ENCODE results near the gene COX8A. TPM values are rescaled to one million over a fixed set of nuclear protein-coding genes. Genes with fewer than 3 reads are reported as not detected.
A peak's percentile ranks its signal among the peaks of the same experiment; 100 is the strongest.

COX8A gene
- total and polyA plus RNA-seq, 2 of the 13 experiments (the other 11 are each of a cell fraction or from before 2014, with no cell fraction given) = 202 to 406 TPM

DNA sequence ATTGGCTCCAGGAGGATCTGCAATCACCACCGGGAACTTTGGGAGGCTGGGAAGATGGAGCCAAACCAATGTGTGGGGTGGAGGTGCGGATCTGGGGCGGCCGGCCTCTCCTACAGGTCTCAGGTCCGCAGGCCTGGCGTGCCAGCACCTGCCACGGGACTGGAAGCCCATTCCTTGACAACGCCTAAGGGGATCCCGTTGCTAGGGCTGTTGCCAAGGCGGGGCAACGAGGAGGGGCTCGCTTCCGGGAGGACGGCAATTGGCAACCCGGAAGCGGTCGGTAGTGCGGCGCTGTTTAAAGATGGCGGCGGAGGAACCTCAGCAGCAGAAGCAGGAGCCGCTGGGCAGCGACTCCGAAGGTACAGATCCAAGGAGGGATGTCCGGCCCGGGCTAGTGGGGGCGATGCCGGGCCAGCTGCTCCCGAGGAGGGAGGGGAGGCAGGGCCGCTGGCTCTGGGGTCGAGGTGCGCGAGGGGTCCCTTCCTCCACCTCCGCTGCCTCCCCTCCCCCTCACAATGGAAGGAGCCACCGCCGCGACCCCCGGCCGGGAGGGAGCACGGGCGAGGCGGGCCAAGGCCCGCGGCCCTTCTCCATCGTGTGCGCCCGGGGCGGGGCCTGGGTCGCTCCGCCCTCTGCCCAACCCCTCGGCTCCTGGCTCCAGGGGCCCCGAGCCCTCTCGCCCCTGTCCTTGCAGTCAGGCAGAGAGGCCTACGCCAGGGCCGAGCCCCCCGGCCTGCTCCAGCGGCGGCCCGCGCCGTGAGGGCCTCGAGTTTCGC, 11.9 kb downstream of the COX8A start, which contains the start of gene OTUB1 (continued):
- TF ChIP-seq, protein P1, sequence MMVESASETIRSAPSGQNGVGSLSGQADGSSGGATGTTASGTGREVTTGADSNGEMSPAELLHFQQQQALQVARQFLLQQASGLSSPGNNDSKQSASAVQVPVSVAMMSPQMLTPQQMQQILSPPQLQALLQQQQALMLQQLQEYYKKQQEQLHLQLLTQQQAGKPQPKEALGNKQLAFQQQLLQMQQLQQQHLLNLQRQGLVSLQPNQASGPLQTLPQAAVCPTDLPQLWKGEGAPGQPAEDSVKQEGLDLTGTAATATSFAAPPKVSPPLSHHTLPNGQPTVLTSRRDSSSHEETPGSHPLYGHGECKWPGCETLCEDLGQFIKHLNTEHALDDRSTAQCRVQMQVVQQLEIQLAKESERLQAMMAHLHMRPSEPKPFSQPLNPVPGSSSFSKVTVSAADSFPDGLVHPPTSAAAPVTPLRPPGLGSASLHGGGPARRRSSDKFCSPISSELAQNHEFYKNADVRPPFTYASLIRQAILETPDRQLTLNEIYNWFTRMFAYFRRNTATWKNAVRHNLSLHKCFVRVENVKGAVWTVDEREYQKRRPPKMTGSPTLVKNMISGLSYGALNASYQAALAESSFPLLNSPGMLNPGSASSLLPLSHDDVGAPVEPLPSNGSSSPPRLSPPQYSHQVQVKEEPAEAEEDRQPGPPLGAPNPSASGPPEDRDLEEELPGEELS (CRISPR knock-in tag; IDR thresholded peaks at IDR 0.05) = no peak; the same call in 1 of the 2 replicates
- TF ChIP-seq TBL1XR1 (IDR thresholded peaks at IDR 0.05; ENCODE audit: borderline replicate concordance, low read length, partially characterized antibody) (no peak), BRCA1 (CRISPR knock-in tag; IDR thresholded peaks at IDR 0.05) (peak; percentile 71; the same call in 1 of the 2 replicates), CC2D1A (CRISPR knock-in tag; IDR thresholded peaks at IDR 0.05) (no peak), PTBP1 (IDR thresholded peaks at IDR 0.05; ENCODE audit: low read depth, low read length, poor library complexity, severe bottlenecking) (no peak), ZNF790 (CRISPR knock-in tag; IDR thresholded peaks at IDR 0.05; ENCODE audit: borderline replicate concordance) (peak; percentile 63; the same call in 1 of the 2 replicates), NONO (IDR thresholded peaks at IDR 0.05) (no peak), NONO (CRISPR knock-in tag; conservative IDR thresholded peaks at IDR 0.05) (0 out of 2 replicates have a peak, but pooled peaks have one; percentile 49), ZNF720 (CRISPR knock-in tag; IDR thresholded peaks at IDR 0.05) (no peak), ZNF773 (CRISPR knock-in tag; IDR thresholded peaks at IDR 0.05; ENCODE audit: borderline replicate concordance) (peak; percentile 45; the same call in 1 of the 2 replicates), ZFP41 (CRISPR knock-in tag; IDR thresholded peaks at IDR 0.05; ENCODE audit: borderline replicate concordance) (no peak), ERF (CRISPR knock-in tag; IDR thresholded peaks at IDR 0.05) (peak; percentile 90), ZNF484 (CRISPR knock-in tag; IDR thresholded peaks at IDR 0.05; ENCODE audit: borderline replicate concordance, low read depth) (no peak; the same call in 1 of the 2 replicates), ZSCAN25 (CRISPR knock-in tag; IDR thresholded peaks at IDR 0.05) (no peak), TRIM24 (CRISPR knock-in tag; IDR thresholded peaks at IDR 0.05) (no peak), MIER2 (CRISPR knock-in tag; IDR thresholded peaks at IDR 0.05) (no peak), RFX5 (IDR thresholded peaks at IDR 0.05; ENCODE audit: low read depth, low read length) (no peak), TBP (CRISPR knock-in tag; IDR thresholded peaks at IDR 0.05) (no peak), REXO4 (CRISPR knock-in tag; IDR thresholded peaks at IDR 0.05; ENCODE audit: borderline replicate concordance) (no peak), SIX4 (CRISPR knock-in tag; IDR thresholded peaks at IDR 0.05) (peak; percentile 57; the same call in 1 of the 2 replicates), ZZZ3 (CRISPR knock-in tag; IDR thresholded peaks at IDR 0.05; ENCODE audit: borderline replicate concordance) (no peak; the same call in 1 of the 2 replicates)
- TF ChIP-seq, protein P2, sequence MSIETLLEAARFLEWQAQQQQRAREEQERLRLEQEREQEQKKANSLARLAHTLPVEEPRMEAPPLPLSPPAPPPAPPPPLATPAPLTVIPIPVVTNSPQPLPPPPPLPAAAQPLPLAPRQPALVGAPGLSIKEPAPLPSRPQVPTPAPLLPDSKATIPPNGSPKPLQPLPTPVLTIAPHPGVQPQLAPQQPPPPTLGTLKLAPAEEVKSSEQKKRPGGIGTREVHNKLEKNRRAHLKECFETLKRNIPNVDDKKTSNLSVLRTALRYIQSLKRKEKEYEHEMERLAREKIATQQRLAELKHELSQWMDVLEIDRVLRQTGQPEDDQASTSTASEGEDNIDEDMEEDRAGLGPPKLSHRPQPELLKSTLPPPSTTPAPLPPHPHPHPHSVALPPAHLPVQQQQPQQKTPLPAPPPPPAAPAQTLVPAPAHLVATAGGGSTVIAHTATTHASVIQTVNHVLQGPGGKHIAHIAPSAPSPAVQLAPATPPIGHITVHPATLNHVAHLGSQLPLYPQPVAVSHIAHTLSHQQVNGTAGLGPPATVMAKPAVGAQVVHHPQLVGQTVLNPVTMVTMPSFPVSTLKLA (IDR thresholded peaks at IDR 0.05) = peak; percentile 47
- TF ChIP-seq, protein P3, sequence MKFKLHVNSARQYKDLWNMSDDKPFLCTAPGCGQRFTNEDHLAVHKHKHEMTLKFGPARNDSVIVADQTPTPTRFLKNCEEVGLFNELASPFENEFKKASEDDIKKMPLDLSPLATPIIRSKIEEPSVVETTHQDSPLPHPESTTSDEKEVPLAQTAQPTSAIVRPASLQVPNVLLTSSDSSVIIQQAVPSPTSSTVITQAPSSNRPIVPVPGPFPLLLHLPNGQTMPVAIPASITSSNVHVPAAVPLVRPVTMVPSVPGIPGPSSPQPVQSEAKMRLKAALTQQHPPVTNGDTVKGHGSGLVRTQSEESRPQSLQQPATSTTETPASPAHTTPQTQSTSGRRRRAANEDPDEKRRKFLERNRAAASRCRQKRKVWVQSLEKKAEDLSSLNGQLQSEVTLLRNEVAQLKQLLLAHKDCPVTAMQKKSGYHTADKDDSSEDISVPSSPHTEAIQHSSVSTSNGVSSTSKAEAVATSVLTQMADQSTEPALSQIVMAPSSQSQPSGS (CRISPR knock-in tag; IDR thresholded peaks at IDR 0.05) = peak; percentile 83
- TF ChIP-seq, protein P4, sequence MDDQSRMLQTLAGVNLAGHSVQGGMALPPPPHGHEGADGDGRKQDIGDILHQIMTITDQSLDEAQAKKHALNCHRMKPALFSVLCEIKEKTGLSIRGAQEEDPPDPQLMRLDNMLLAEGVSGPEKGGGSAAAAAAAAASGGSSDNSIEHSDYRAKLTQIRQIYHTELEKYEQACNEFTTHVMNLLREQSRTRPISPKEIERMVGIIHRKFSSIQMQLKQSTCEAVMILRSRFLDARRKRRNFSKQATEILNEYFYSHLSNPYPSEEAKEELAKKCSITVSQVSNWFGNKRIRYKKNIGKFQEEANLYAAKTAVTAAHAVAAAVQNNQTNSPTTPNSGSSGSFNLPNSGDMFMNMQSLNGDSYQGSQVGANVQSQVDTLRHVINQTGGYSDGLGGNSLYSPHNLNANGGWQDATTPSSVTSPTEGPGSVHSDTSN (CRISPR knock-in tag; IDR thresholded peaks at IDR 0.05; ENCODE audit: borderline replicate concordance) = 0 out of 2 replicates have a peak, but pooled peaks have one; percentile 36

Data from HepG2 (cell line).